HCT116 (cell line): Measurements from ENCODE around the gene MARS1. TPM values are rescaled to one million over a fixed set of nuclear protein-coding genes. Genes with fewer than 3 reads are reported as not detected.

Experiments used
- ATAC-seq: fragments of 200-7000 bp; cut with Tn5 transposase; 2 replicates; pipeline ENCODE4 v1.9.1; 2020; ENCODE audit warnings: mild to moderate bottlenecking, moderate library complexity
- BruUV-seq: library from RNA; stranded (reverse); fragments of 400-500 nt; replicated peaks from 2 replicates; lab custom pipeline; 2021; lab: Mats Ljungman, UMichigan
- CTCF ChIA-PET: fragments of 300-600 bp; sonication (Branson Sonifier 250); formaldehyde crosslinking; loops from one replicate; lab custom pipeline; 2021; ENCODE audit warnings: antibody characterized with exemption; lab: Charles Lee
- POLR2A ChIA-PET: fragments of 300-600, 350-600 bp; sonication (Branson Sonifier 250); formaldehyde crosslinking; loops from one replicate; lab custom pipeline; 2021; ENCODE audit warnings: antibody characterized with exemption; lab: Charles Lee
- RAD21 ChIA-PET, 2 experiments: fragments of 300-600 bp; sonication (Branson Sonifier 250); formaldehyde crosslinking; loops; one replicate each; lab custom pipeline; 2023; ENCODE audit warnings: low total read pairs in 2 of 2; ENCODE audit not compliant: uncharacterized antibody in 2 of 2, unreplicated experiment in 2 of 2, low non-redundant PET in 1 of 2; lab: Charles Lee
- DNase-seq: peaks from one replicate; pipeline ENCODE4 v3.0.0-alpha.2; 2010; ENCODE audit warnings: low read depth, low spot score
- H2AFZ ChIP-seq: fragments of 200-600 bp; shearing (Covaris generic), sonication (generic); 2 replicates; pipeline ENCODE4 v1.6.1; 2017; ENCODE audit warnings: low read depth, mixed run types, mixed read lengths, antibody characterized with exemption, low read length; ENCODE audit not compliant: poor library complexity, severe bottlenecking
- H3K27ac ChIP-seq: 2 replicates; pipeline ENCODE4 v1.5.1; 2012; ENCODE audit warnings: low read depth, low read length
- H3K27me3 ChIP-seq: fragments of 200-600 bp; sonication (generic); 2 replicates; pipeline ENCODE4 v1.6.1; 2016; ENCODE audit warnings: mixed run types, low read length, mixed read lengths; ENCODE audit not compliant: insufficient read depth
- H3K36me3 ChIP-seq, 2 experiments: fragments of 200-500 bp in 1 of 2; fragments of 200-600 bp in 1 of 2; sonication (Bioruptor generic) in 1 of 2; sonication (generic) in 1 of 2; 2 replicates each; pipeline versions ENCODE4 v1.5.1 to v1.6.1; 2014 to 2016; ENCODE audit warnings: low read length in 2 of 2, inconsistent platforms in 1 of 2, mixed read lengths in 1 of 2, mixed run types in 1 of 2; ENCODE audit not compliant: insufficient read depth in 2 of 2, control insufficient read depth in 1 of 2
- H3K4me1 ChIP-seq, 2 experiments: fragments of 200-600 bp in 1 of 2; sonication (generic) in 1 of 2; 2 replicates each; pipeline versions ENCODE4 v1.5.1 to v1.6.1; 2012 to 2017; ENCODE audit warnings: low read length in 2 of 2, inconsistent platforms in 1 of 2, mild to moderate bottlenecking in 1 of 2, mixed read lengths in 1 of 2, mixed run types in 1 of 2, moderate library complexity in 1 of 2; ENCODE audit not compliant: insufficient read depth in 2 of 2, control insufficient read depth in 1 of 2
- H3K4me2 ChIP-seq: fragments of 200-600 bp; sonication (generic); 2 replicates; pipeline ENCODE4 v1.6.1; 2017; ENCODE audit warnings: mixed run types, low read length, mixed read lengths
- H3K4me3 ChIP-seq, 2 experiments: fragments of 200-600 bp in 1 of 2; sonication (generic) in 1 of 2; replicated peaks in 1 of 2; 2 replicates each; pipeline ENCODE4 v1.5.1; 2011 to 2016; ENCODE audit warnings: low read length in 2 of 2, control low read depth in 1 of 2, low read depth in 1 of 2, mild to moderate bottlenecking in 1 of 2, mixed read lengths in 1 of 2, mixed run types in 1 of 2
- H3K79me2 ChIP-seq: fragments of 200-600 bp; sonication (generic); 2 replicates; pipeline ENCODE4 v1.6.1; 2017; ENCODE audit warnings: mild to moderate bottlenecking, mixed run types, low read length, moderate library complexity, mixed read lengths; ENCODE audit not compliant: insufficient read depth
- H3K9ac ChIP-seq: fragments of 200-600 bp; sonication (generic); 2 replicates; pipeline ENCODE4 v1.6.1; 2016; ENCODE audit warnings: low read length, mixed read lengths
- H3K9me2 ChIP-seq: fragments of 200-600 bp; sonication (generic), shearing (Covaris generic); 2 replicates; pipeline ENCODE4 v1.6.1; 2017; ENCODE audit warnings: mixed run types, mild to moderate bottlenecking, moderate library complexity; ENCODE audit not compliant: insufficient read depth
- H3K9me3 ChIP-seq, 2 experiments: fragments of 200-500 bp in 1 of 2; fragments of 200-600 bp in 1 of 2; sonication (Bioruptor generic) in 1 of 2; sonication (generic) in 1 of 2; 2 replicates each; pipeline ENCODE4 v1.6.1; 2014 to 2017; ENCODE audit warnings: low read length in 2 of 2, mixed read lengths in 2 of 2, inconsistent platforms in 1 of 2, low read depth in 1 of 2, mild to moderate bottlenecking in 1 of 2, mixed run types in 1 of 2, moderate library complexity in 1 of 2; ENCODE audit not compliant: control insufficient read depth in 1 of 2, insufficient read depth in 1 of 2
- H4K20me1 ChIP-seq: fragments of 200-600 bp; sonication (generic), shearing (Covaris generic); 2 replicates; pipeline ENCODE4 v1.6.1; 2017; ENCODE audit warnings: mixed run types, mild to moderate bottlenecking, moderate library complexity; ENCODE audit not compliant: insufficient read depth
- ATF3 ChIP-seq: IDR thresholded peaks from 2 replicates; pipeline ENCODE4 v1.6.1; 2012
- CBX3 ChIP-seq: IDR thresholded peaks from 2 replicates; pipeline ENCODE4 v1.6.1; 2012; ENCODE audit warnings: low read depth
- EZH2phosphoT487 ChIP-seq: fragments of 200-600 bp; IDR thresholded peaks from 2 replicates; pipeline ENCODE4 v1.6.1; 2018; ENCODE audit warnings: antibody characterized with exemption, borderline replicate concordance
- FOSL1 ChIP-seq: IDR thresholded peaks from 2 replicates; pipeline ENCODE4 v1.6.1; 2012; ENCODE audit warnings: low read depth
- JUND ChIP-seq: IDR thresholded peaks from 2 replicates; pipeline ENCODE4 v1.6.1; 2012
- MAX ChIP-seq: IDR thresholded peaks from 2 replicates; pipeline ENCODE4 v1.6.1; 2012
- POLR2A ChIP-seq: IDR thresholded peaks from 2 replicates; pipeline ENCODE4 v1.7.0; 2011; ENCODE audit warnings: borderline replicate concordance; ENCODE audit not compliant: insufficient read depth, insufficient read length; ENCODE audit errors: extremely low read depth
- RAD21 ChIP-seq: IDR thresholded peaks from 2 replicates; pipeline ENCODE4 v1.6.1; 2012; ENCODE audit warnings: low read depth, mild to moderate bottlenecking
- REST ChIP-seq: IDR thresholded peaks from 2 replicates; pipeline ENCODE4 v1.6.1; 2012; ENCODE audit warnings: low read depth
- SIN3A ChIP-seq: IDR thresholded peaks from 2 replicates; pipeline ENCODE4 v1.6.1; 2012; ENCODE audit warnings: low read depth
- SP1 ChIP-seq: IDR thresholded peaks from 2 replicates; pipeline ENCODE4 v1.6.1; 2012; ENCODE audit warnings: low read depth
- SRF ChIP-seq: IDR thresholded peaks from 2 replicates; pipeline ENCODE4 v1.6.1; 2012; ENCODE audit warnings: low read depth
- TCF7L2 ChIP-seq: IDR thresholded peaks from 2 replicates; pipeline ENCODE4 v1.7.0; 2011; ENCODE audit warnings: borderline replicate concordance, inconsistent platforms; ENCODE audit not compliant: insufficient read depth, insufficient read length; ENCODE audit errors: extremely low read depth
- ZBTB33 ChIP-seq: IDR thresholded peaks from 2 replicates; pipeline ENCODE4 v1.6.1; 2011; ENCODE audit warnings: mild to moderate bottlenecking, low read length, moderate library complexity; ENCODE audit not compliant: insufficient replicate concordance; ENCODE audit errors: extremely low read depth
- ZNF274 ChIP-seq: fragments of 200-500 bp; sonication (Bioruptor generic); IDR thresholded peaks from 2 replicates; pipeline ENCODE4 v1.6.1; 2014; ENCODE audit warnings: mild to moderate bottlenecking, low read depth, low read length, inconsistent platforms
- intact Hi-C: fragments of 100-400 bp; cut with micrococcal nuclease; formaldehyde crosslinking; loops from 2 replicates; pipeline ENCODE4 v1.10.0; 2022
- total RNA-seq: library from RNA; stranded (reverse); gene quantifications from one replicate; pipeline ENCODE4 v1.2.1, GENCODE V29; 2021; ENCODE audit not compliant: unreplicated experiment

Gene MARS1
- total RNA-seq, 1 experiment from 2014 or later: 344 TPM

GRCh38 chr12:57464569-57464968 is 23.3 kb upstream of the MARS1 start:
- Histone ChIP-seq H3K4me2 (no peak overlapping the region), H3K9me2 (no peaks in the 10 kb centered on the region), H3K4me3 (no peak overlapping the region), H4K20me1 (no peaks in the 10 kb centered on the region), H2AFZ (no peak overlapping the region), H3K79me2 (no peaks in the 10 kb centered on the region), H3K36me3 (no peaks in the 10 kb centered on the region), H3K9me3 (no peaks in the 10 kb centered on the region), H3K4me1 (peaks cover 9 to 33% of the 10 kb centered on the region in 2 experiments), H3K27ac (no peak overlapping the region), H3K27me3 (peaks cover 15% of the 10 kb centered on the region), H3K9ac (no peak overlapping the region)
- ChIA-PET RAD21 (no interaction called here), CTCF (no interaction called here), POLR2A (no interaction called here)
- DNase-seq (no peak), ATAC-seq (no peak)
- BruUV-seq: no TSS peak
- no peak for TF ChIP-seq CBX3
- TF ChIP-seq POLR2A: no peak
- TF ChIP-seq FOSL1: no peak
- no peak for TF ChIP-seq SIN3A
- TF ChIP-seq ATF3: no peak
- TF ChIP-seq MAX: no peak
- TF ChIP-seq RAD21: no peak
- no peak for TF ChIP-seq JUND
- no peak for TF ChIP-seq SP1
- TF ChIP-seq TCF7L2: no peak
- TF ChIP-seq REST: no peak
- no peak for TF ChIP-seq SRF
- no peak for TF ChIP-seq ZBTB33
- no peak for TF ChIP-seq EZH2phosphoT487
- no peak for TF ChIP-seq ZNF274
- intact Hi-C loops: loop anchor here (5.0 kb wide), 1 partner anchor 377 kb away; the partner anchor contains the start of gene NAB2
